ENCODE results near the gene ZNF296.

The ZNF296 gene

DNA sequence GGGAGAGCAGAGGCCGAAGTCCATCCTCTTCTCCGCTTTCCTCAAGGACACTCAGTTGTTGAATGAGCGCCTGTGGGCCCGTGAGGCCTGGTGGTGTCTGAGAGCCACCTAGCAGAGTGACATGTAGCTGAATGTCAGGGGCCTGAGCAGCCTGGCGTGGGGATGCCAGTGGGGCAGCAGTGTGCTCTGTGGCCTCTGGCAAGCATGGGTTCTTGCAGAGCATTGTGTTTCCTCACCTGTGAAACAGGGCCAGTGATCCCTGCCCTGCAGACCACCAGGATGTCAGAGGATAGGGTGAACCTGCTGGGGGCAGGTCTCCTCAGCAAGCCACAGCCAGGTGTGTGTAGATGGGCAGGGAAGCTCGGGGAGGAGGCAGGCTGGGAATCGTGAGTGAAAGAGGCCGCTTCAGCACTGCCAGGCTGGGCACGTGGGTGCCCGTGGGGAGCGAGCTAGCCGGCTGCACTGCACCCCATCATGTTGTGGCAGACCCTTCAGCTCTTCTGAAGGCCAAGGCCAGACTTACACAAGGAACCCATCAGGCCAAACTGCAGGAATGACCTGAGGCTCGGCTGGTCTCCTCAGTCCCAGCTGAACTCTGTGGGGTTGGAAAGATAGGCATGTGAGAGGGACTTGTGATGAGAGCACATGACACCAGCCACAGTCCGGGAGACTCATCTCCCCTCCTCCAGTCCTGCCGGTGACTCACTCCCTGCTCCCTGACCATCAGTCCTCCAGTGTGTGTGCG is 21.7 kb upstream of the ZNF296 start:
- Mint-ChIP-seq H3K27me3 (no peaks in the 10 kb centered on the region), H3K4me1 (ENCODE audit: low read depth) (peaks cover 74% of the 10 kb centered on the region), H3K9me3 (ENCODE audit: low read depth) (no peaks in the 10 kb centered on the region), H3K36me3 (peaks cover 6% of the 10 kb centered on the region), H3K4me3 (no peak overlapping the region), H3K27ac (peak overlapping the region; percentile 16)

DNA sequence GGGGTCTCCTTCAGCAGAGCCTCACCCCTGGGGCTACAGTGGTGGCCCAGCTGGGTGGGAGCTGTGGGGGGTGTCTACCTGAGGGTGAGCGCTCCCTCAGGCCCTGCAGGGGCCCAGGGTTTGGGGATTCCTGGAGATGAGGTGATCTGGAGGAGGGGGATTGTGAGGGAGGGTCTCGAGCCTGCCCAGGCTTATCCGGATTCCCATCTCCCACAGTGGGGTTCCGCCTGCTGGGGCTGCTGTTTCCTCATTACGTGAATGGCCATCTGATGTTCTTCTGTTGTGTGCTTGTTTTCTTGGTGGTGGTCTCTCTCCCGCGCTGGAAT is 21.1 kb upstream of the ZNF296 start:
- H3K4me1 Mint-ChIP-seq (ENCODE audit: low read depth): peaks cover 76% of the 10 kb centered on the region
- H3K9me3 Mint-ChIP-seq (ENCODE audit: low read depth): no peaks in the 10 kb centered on the region
- peak overlapping the region; percentile 16 for H3K27ac Mint-ChIP-seq
- H3K4me3 Mint-ChIP-seq: no peak overlapping the region
- H3K36me3 Mint-ChIP-seq: peaks cover 6% of the 10 kb centered on the region
- H3K27me3 Mint-ChIP-seq: no peaks in the 10 kb centered on the region

GRCh38 chr19:45096700-45097099 is 20.4 kb upstream of the ZNF296 start:
- peaks cover 6% of the 10 kb centered on the region for H3K36me3 Mint-ChIP-seq
- no peak overlapping the region for H3K27ac Mint-ChIP-seq
- no peaks in the 10 kb centered on the region for H3K9me3 Mint-ChIP-seq (ENCODE audit: low read depth)
- H3K27me3 Mint-ChIP-seq: no peaks in the 10 kb centered on the region
- H3K4me3 Mint-ChIP-seq: peak overlapping the region; percentile 23
- peaks cover 78% of the 10 kb centered on the region for H3K4me1 Mint-ChIP-seq (ENCODE audit: low read depth)

DNA sequence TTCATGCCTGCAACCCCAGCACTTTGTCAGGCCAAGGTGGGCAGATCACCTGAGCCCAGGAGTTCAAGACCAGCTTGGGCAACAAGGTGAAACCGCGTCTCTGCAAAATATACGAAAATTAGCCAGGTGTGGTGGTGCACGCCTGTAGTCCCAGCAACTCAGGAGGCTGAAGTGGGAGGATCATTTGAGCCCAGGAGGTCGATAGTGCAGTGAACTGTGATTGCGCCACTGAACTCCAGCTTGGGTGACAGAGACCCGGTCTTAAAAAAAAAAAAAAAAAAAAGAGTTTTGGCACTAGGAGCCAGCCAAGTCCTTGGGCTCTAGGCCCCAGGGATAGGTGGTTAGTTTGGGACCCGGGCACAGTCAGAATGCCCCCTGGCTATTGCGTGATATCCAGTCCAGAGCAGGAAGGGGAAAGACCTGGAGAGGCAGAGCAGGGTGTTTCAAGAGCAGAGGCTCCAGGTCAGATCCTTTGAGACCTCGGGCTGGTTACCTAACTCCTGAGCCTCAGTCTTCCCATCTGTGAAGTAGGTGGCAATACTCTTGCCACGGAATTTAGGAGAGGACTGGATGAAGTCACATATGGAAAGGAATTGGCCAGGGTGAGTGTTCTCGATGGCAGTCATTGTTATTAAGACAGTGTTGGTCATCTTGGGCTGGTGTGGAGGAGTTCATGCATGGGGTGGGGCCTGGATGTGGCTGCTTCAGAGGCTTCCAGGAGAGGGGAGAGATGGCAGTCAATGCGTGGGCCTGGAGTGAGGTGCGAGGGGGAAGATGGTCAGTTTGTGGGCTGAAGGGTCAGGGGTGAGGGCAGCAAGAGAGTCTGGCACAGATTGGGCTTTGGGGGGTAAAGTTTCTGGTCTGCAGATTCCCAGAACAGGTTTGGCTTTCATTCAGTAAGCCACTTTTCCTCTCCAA is 19.5 kb upstream of the ZNF296 start:
- Mint-ChIP-seq H3K4me3 (peak overlapping the region; percentile 49), H3K9me3 (ENCODE audit: low read depth) (no peaks in the 10 kb centered on the region), H3K27me3 (no peaks in the 10 kb centered on the region), H3K36me3 (peaks cover 9% of the 10 kb centered on the region), H3K4me1 (ENCODE audit: low read depth) (peaks cover 76% of the 10 kb centered on the region), H3K27ac (peak overlapping the region; percentile 68)

GRCh38 chr19:45094707-45095106 is 18.4 kb upstream of the ZNF296 start:
- H3K4me3 Mint-ChIP-seq: peak overlapping the region; percentile 98
- H3K4me1 Mint-ChIP-seq (ENCODE audit: low read depth): peaks cover 72% of the 10 kb centered on the region
- H3K36me3 Mint-ChIP-seq: peaks cover 9% of the 10 kb centered on the region
- H3K9me3 Mint-ChIP-seq (ENCODE audit: low read depth): no peaks in the 10 kb centered on the region
- H3K27ac Mint-ChIP-seq: peak overlapping the region; percentile 19
- H3K27me3 Mint-ChIP-seq: no peaks in the 10 kb centered on the region

GRCh38 chr19:45094137-45094536 is 17.9 kb upstream of the ZNF296 start:
- no peaks in the 10 kb centered on the region for H3K27me3 Mint-ChIP-seq
- peak overlapping the region; percentile 89 for H3K27ac Mint-ChIP-seq
- peaks cover 9% of the 10 kb centered on the region for H3K36me3 Mint-ChIP-seq
- H3K4me1 Mint-ChIP-seq (ENCODE audit: low read depth): peaks cover 70% of the 10 kb centered on the region
- no peaks in the 10 kb centered on the region for H3K9me3 Mint-ChIP-seq (ENCODE audit: low read depth)
- peak overlapping the region; percentile 98 for H3K4me3 Mint-ChIP-seq

- H3K36me3 Mint-ChIP-seq: peaks cover 9% of the 10 kb centered on the region
- no peaks in the 10 kb centered on the region for H3K27me3 Mint-ChIP-seq
- H3K27ac Mint-ChIP-seq: peak within 1 kb of the TSS; percentile 100
- H3K4me3 Mint-ChIP-seq: peak within 1 kb of the TSS; percentile 98
- peaks cover 64% of the 10 kb centered on the region for H3K4me1 Mint-ChIP-seq (ENCODE audit: low read depth)
- H3K9me3 Mint-ChIP-seq (ENCODE audit: low read depth): no peaks in the 10 kb centered on the region
These were observed 16.7 kb upstream of the ZNF296 start, which contains the start of gene PPP1R37 for GRCh38 chr19:45092747-45093678. Gene PPP1R37, plus strand, starts transcription at chr19:45093179. Its CDS starts 147 bp downstream, at chr19:45093326.

- peaks cover 57% of the 10 kb centered on the region for H3K4me1 Mint-ChIP-seq (ENCODE audit: low read depth)
- H3K9me3 Mint-ChIP-seq (ENCODE audit: low read depth): no peaks in the 10 kb centered on the region
- H3K27me3 Mint-ChIP-seq: no peaks in the 10 kb centered on the region
- peak overlapping the region; percentile 100 for H3K27ac Mint-ChIP-seq
- peak overlapping the region; percentile 98 for H3K4me3 Mint-ChIP-seq
- H3K36me3 Mint-ChIP-seq: peaks cover 9% of the 10 kb centered on the region
These were observed 15.0 kb upstream of the ZNF296 start for GRCh38 chr19:45091031-45091923.

GRCh38 chr19:45090606-45091005 is 14.3 kb upstream of the ZNF296 start:
- Mint-ChIP-seq H3K27ac (no peak overlapping the region), H3K4me3 (no peak overlapping the region), H3K4me1 (ENCODE audit: low read depth) (peaks cover 52% of the 10 kb centered on the region), H3K36me3 (peaks cover 9% of the 10 kb centered on the region), H3K27me3 (no peaks in the 10 kb centered on the region), H3K9me3 (ENCODE audit: low read depth) (no peaks in the 10 kb centered on the region)

DNA sequence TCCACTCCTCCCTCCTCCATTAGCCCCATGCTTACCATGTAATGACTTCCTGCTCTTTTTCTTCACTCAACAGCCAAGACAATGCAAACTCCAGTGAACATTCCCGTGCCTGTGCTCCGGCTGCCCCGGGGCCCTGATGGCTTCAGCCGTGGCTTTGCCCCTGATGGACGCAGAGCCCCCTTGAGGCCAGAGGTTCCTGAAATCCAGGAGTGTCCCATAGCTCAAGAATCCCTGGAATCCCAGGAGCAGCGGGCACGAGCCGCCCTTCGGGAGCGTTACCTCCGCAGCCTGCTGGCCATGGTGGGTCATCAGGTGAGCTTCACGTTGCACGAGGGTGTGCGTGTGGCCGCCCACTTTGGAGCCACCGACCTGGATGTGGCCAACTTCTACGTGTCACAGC is 13.8 kb upstream of the ZNF296 start:
- H3K4me3 Mint-ChIP-seq: no peak overlapping the region
- peaks cover 50% of the 10 kb centered on the region for H3K4me1 Mint-ChIP-seq (ENCODE audit: low read depth)
- no peak overlapping the region for H3K27ac Mint-ChIP-seq
- no peaks in the 10 kb centered on the region for H3K9me3 Mint-ChIP-seq (ENCODE audit: low read depth)
- H3K27me3 Mint-ChIP-seq: no peaks in the 10 kb centered on the region
- H3K36me3 Mint-ChIP-seq: peaks cover 9% of the 10 kb centered on the region

- no peaks in the 10 kb centered on the region for H3K27me3 Mint-ChIP-seq
- peak overlapping the region; percentile 23 for H3K4me3 Mint-ChIP-seq
- peaks cover 29% of the 10 kb centered on the region for H3K4me1 Mint-ChIP-seq (ENCODE audit: low read depth)
- no peaks in the 10 kb centered on the region for H3K9me3 Mint-ChIP-seq (ENCODE audit: low read depth)
- peaks cover 4% of the 10 kb centered on the region for H3K36me3 Mint-ChIP-seq
- H3K27ac Mint-ChIP-seq: peak overlapping the region; percentile 91
These were observed 11.3 kb upstream of the ZNF296 start for GRCh38 chr19:45087531-45087930.

DNA sequence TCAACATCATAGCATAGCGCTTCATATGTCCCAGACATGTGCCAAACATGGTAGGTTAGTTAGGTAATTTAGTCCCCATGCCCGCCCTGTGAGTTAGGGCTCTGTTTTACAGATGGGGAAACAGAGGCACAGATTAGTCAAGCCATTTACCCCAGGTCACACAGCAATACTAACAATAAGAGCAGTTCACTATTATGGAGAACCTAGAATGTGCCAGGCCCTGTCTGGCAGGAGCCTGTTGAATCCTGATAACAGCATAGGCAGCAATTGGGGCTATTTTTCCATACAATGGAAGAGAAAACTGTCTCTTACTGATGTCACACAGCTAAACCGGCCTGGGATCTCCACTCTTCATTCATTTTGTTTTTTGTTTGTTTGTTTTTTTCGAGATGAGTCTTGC is 10.2 kb upstream of the ZNF296 start:
- Mint-ChIP-seq H3K27ac (no peak overlapping the region), H3K36me3 (peaks cover 9% of the 10 kb centered on the region), H3K9me3 (ENCODE audit: low read depth) (no peaks in the 10 kb centered on the region), H3K4me3 (no peak overlapping the region), H3K27me3 (no peaks in the 10 kb centered on the region), H3K4me1 (ENCODE audit: low read depth) (peaks cover 28% of the 10 kb centered on the region)

DNA sequence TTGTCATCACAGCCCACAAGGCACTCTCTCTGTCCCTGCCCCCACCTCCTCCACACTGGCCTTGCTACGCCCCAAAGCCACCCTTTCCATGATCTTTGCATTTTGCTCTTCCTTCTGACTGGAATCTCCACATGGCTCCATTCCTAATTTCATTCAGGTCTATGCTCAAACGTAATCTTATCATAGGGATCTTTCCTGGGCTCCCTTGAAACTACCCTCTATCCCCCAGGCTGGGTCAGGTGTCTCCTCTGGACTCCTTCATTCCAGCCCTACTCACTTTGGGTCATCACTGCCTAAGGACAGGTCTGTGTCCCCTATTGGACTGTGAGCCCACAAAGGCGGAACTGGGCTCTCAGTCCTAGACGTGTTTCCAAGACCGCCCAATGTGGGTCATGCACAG is 5.9 kb upstream of the ZNF296 start:
- Mint-ChIP-seq H3K36me3 (peaks cover 6% of the 10 kb centered on the region), H3K27ac (no peak overlapping the region), H3K27me3 (no peaks in the 10 kb centered on the region), H3K9me3 (ENCODE audit: low read depth) (no peaks in the 10 kb centered on the region), H3K4me1 (ENCODE audit: low read depth) (peaks cover 32% of the 10 kb centered on the region), H3K4me3 (peak overlapping the region; percentile 76)

GRCh38 chr19:45079911-45080370 is 3.7 kb upstream of the ZNF296 start:
- no peaks in the 10 kb centered on the region for H3K9me3 Mint-ChIP-seq (ENCODE audit: low read depth)
- H3K4me3 Mint-ChIP-seq: peak overlapping the region; percentile 97
- peaks cover 35% of the 10 kb centered on the region for H3K4me1 Mint-ChIP-seq (ENCODE audit: low read depth)
- H3K36me3 Mint-ChIP-seq: peaks cover 6% of the 10 kb centered on the region
- H3K27ac Mint-ChIP-seq: peak overlapping the region; percentile 92
- no peaks in the 10 kb centered on the region for H3K27me3 Mint-ChIP-seq

Measured in activated naive CD8-positive, alpha-beta T cell (primary cell).